ENCODE measurements around the gene RAB10. TPM values are rescaled to one million over a fixed set of nuclear protein-coding genes. Genes with fewer than 3 reads are reported as not detected.
"Not testable (repeated sequence)": the region's sequence is repeated elsewhere in the genome, so short reads cannot be mapped to it uniquely, and the experiment has no call there.

The RAB10 gene
- 10 to 100 TPM; 41.2 to 42.9 TPM for total RNA-seq
- total RNA-seq: 64.6 to 137 reads per million in 2 donors

GRCh38 chr2:26033818-26034636 lies at the start of gene RAB10:
TSS of gene RAB10 (plus strand) at chr2:26034084. CDS start at chr2:26034609, 525 bp downstream.
- Mint-ChIP-seq H3K27me3 (no peaks in the 10 kb centered on the region), H3K4me3 (peak within 1 kb of the TSS; percentile 95), H3K36me3 (ENCODE audit: low read depth) (no peaks in the 10 kb centered on the region), H3K27ac (peak within 1 kb of the TSS; percentile 93), H3K4me1 (peaks cover 34% of the 10 kb centered on the region)
- ATAC-seq: peak; percentile 92
- DNase-seq: peak; percentile 98 to 99 (median 99)
- H3K9me3 ChIP-seq (ENCODE audit: control insufficient read depth, low read length, poor library complexity, severe bottlenecking): no peaks in the 10 kb centered on the region

GRCh38 chr2:25988134-25988533 lies 45.8 kb upstream of the RAB10 start:
- Mint-ChIP-seq H3K4me1 (peaks cover 9% of the 10 kb centered on the region), H3K36me3 (ENCODE audit: low read depth) (no peaks in the 10 kb centered on the region), H3K27me3 (no peaks in the 10 kb centered on the region), H3K4me3 (no peak overlapping the region), H3K27ac (no peak overlapping the region)
- no peak for DNase-seq
- no peak for ATAC-seq
- no peaks in the 10 kb centered on the region for H3K9me3 ChIP-seq (ENCODE audit: control insufficient read depth, low read length, poor library complexity, severe bottlenecking)

GRCh38 chr2:25989154-25989553 lies 44.7 kb upstream of the RAB10 start:
- DNase-seq (no peak), ATAC-seq (no peak)
- Mint-ChIP-seq H3K4me1 (peaks cover 9% of the 10 kb centered on the region), H3K27ac (no peak overlapping the region), H3K4me3 (peak overlapping the region; percentile 12), H3K27me3 (no peaks in the 10 kb centered on the region), H3K36me3 (ENCODE audit: low read depth) (no peaks in the 10 kb centered on the region)
- H3K9me3 ChIP-seq (ENCODE audit: control insufficient read depth, low read length, poor library complexity, severe bottlenecking): no peaks in the 10 kb centered on the region

GRCh38 chr2:25991965-25992364 lies 41.9 kb upstream of the RAB10 start:
- Mint-ChIP-seq H3K27me3 (no peaks in the 10 kb centered on the region), H3K4me1 (peaks cover 9% of the 10 kb centered on the region), H3K36me3 (ENCODE audit: low read depth) (no peaks in the 10 kb centered on the region), H3K4me3 (no peak overlapping the region), H3K27ac (peak overlapping the region; percentile 73)
- ATAC-seq (peak; percentile 15), DNase-seq (no peak)
- H3K9me3 ChIP-seq (ENCODE audit: control insufficient read depth, low read length, poor library complexity, severe bottlenecking): no peaks in the 10 kb centered on the region

- no peak overlapping the region for H3K4me3 Mint-ChIP-seq
- H3K9me3 ChIP-seq (ENCODE audit: control insufficient read depth, low read length, poor library complexity, severe bottlenecking): no peaks in the 10 kb centered on the region
- no peak overlapping the region for H3K27ac Mint-ChIP-seq
Measured at GRCh38 chr2:25992556-25992955, 41.3 kb upstream of the RAB10 start.

GRCh38 chr2:25993049-25993448 lies 40.8 kb upstream of the RAB10 start:
- no peak overlapping the region for H3K27ac Mint-ChIP-seq

More at GRCh38 chr2:25992556-25992955, 41.3 kb upstream of the RAB10 start:
- H3K27me3 Mint-ChIP-seq: no peaks in the 10 kb centered on the region
- H3K36me3 Mint-ChIP-seq (ENCODE audit: low read depth): no peaks in the 10 kb centered on the region
- ATAC-seq (no peak), DNase-seq (no peak)
- H3K4me1 Mint-ChIP-seq: peaks cover 9% of the 10 kb centered on the region

GRCh38 chr2:25994509-25994908 lies 39.4 kb upstream of the RAB10 start:
- no peaks in the 10 kb centered on the region for H3K27me3 Mint-ChIP-seq

More at GRCh38 chr2:25993049-25993448, 40.8 kb upstream of the RAB10 start:
- no peaks in the 10 kb centered on the region for H3K9me3 ChIP-seq (ENCODE audit: control insufficient read depth, low read length, poor library complexity, severe bottlenecking)
- Mint-ChIP-seq H3K4me3 (no peak overlapping the region), H3K36me3 (ENCODE audit: low read depth) (no peaks in the 10 kb centered on the region), H3K27me3 (no peaks in the 10 kb centered on the region), H3K4me1 (peaks cover 9% of the 10 kb centered on the region)
- ATAC-seq (no peak), DNase-seq (no peak)

GRCh38 chr2:25996844-25997243 lies 37.0 kb upstream of the RAB10 start:
- ATAC-seq (no peak), DNase-seq (no peak)
- no peak overlapping the region for H3K4me3 Mint-ChIP-seq
- H3K36me3 Mint-ChIP-seq (ENCODE audit: low read depth): no peaks in the 10 kb centered on the region
- H3K9me3 ChIP-seq (ENCODE audit: control insufficient read depth, low read length, poor library complexity, severe bottlenecking): no peaks in the 10 kb centered on the region
- peaks cover 17% of the 10 kb centered on the region for H3K4me1 Mint-ChIP-seq
- H3K27me3 Mint-ChIP-seq: no peaks in the 10 kb centered on the region
- H3K27ac Mint-ChIP-seq: no peak overlapping the region

More at GRCh38 chr2:25994509-25994908, 39.4 kb upstream of the RAB10 start:
- Mint-ChIP-seq H3K4me3 (no peak overlapping the region), H3K27ac (no peak overlapping the region), H3K4me1 (peaks cover 15% of the 10 kb centered on the region), H3K36me3 (ENCODE audit: low read depth) (no peaks in the 10 kb centered on the region)
- H3K9me3 ChIP-seq (ENCODE audit: control insufficient read depth, low read length, poor library complexity, severe bottlenecking): no peaks in the 10 kb centered on the region
- ATAC-seq: no peak
- DNase-seq: no peak

GRCh38 chr2:25998816-25999383 lies 35.0 kb upstream of the RAB10 start:
- not testable (repeated sequence) for ATAC-seq; DNase-seq; H3K27ac Mint-ChIP-seq; H3K9me3 ChIP-seq (ENCODE audit: control insufficient read depth, low read length, poor library complexity, severe bottlenecking); H3K36me3 Mint-ChIP-seq (ENCODE audit: low read depth); H3K4me3 Mint-ChIP-seq
- Mint-ChIP-seq H3K27me3 (peaks cover 13% of the 10 kb centered on the region), H3K4me1 (peaks cover 12% of the 10 kb centered on the region)

- not testable (repeated sequence) for ATAC-seq; DNase-seq; H3K9me3 ChIP-seq (ENCODE audit: control insufficient read depth, low read length, poor library complexity, severe bottlenecking); H3K4me3 Mint-ChIP-seq; H3K36me3 Mint-ChIP-seq (ENCODE audit: low read depth)
- H3K27ac Mint-ChIP-seq: peak overlapping the region; percentile 43
- H3K27me3 Mint-ChIP-seq: peaks cover 13% of the 10 kb centered on the region
- H3K4me1 Mint-ChIP-seq: peaks cover 12% of the 10 kb centered on the region
Measured at GRCh38 chr2:25999406-25999805, 34.5 kb upstream of the RAB10 start.

- no peak for ATAC-seq
- H3K9me3 ChIP-seq (ENCODE audit: control insufficient read depth, low read length, poor library complexity, severe bottlenecking): no peaks in the 10 kb centered on the region
- peaks cover 2% of the 10 kb centered on the region for H3K36me3 Mint-ChIP-seq (ENCODE audit: low read depth)
Measured at GRCh38 chr2:26000561-26001082, 33.3 kb upstream of the RAB10 start.

GRCh38 chr2:26001743-26002351 lies 32.0 kb upstream of the RAB10 start:
- ATAC-seq (no peak), DNase-seq (no peak)
- H3K9me3 ChIP-seq (ENCODE audit: control insufficient read depth, low read length, poor library complexity, severe bottlenecking): no peaks in the 10 kb centered on the region
- H3K4me1 Mint-ChIP-seq: peaks cover 12% of the 10 kb centered on the region
- peaks cover 2% of the 10 kb centered on the region for H3K36me3 Mint-ChIP-seq (ENCODE audit: low read depth)
- H3K4me3 Mint-ChIP-seq: no peak overlapping the region
- peak overlapping the region; percentile 39 for H3K27ac Mint-ChIP-seq
- H3K27me3 Mint-ChIP-seq: peaks cover 13% of the 10 kb centered on the region

More at GRCh38 chr2:26000561-26001082, 33.3 kb upstream of the RAB10 start:
- H3K27ac Mint-ChIP-seq: no peak overlapping the region
- peaks cover 12% of the 10 kb centered on the region for H3K4me1 Mint-ChIP-seq
- no peak overlapping the region for H3K4me3 Mint-ChIP-seq
- H3K27me3 Mint-ChIP-seq: peaks cover 13% of the 10 kb centered on the region
- no peak for DNase-seq
